Kasumi-1 (cell line): Measurements from ENCODE around the gene MVB12B.

Experiments used
- DNase-seq, 2 experiments: peaks; one replicate each; lab custom pipeline; 2025; lab: John Stamatoyannopoulos, UW

Gene MVB12B

GRCh38 chr9:126407114-126407870, 80.7 kb downstream of the MVB12B start:
- DNase-seq = no peak

GRCh38 chr9:126408004-126408403, 81.4 kb downstream of the MVB12B start:
- DNase-seq = no peak

DNA sequence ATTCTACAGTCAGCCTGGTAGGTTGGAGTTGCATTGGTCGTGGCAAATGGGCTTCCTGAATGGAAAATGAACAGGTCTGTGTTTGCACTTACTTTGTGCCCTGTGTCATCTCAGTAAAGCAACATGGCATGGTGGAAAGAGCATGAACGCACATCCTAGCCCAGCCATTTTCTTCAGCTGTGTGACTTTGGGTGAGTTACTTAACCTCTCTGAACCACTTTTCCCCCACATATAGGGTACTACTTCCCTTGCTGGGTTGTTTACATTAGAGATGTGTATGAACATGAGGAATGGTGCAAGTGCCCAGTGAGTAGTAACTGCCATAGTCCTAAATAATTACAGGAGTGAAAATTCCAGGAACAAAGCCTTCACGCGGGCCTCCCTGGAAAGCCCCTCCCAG, 83.6 kb downstream of the MVB12B start:
- no peak for DNase-seq

GRCh38 chr9:126411225-126411947, 84.8 kb downstream of the MVB12B start:
- DNase-seq = no peak

- DNase-seq = no peak
Measured at GRCh38 chr9:126411948-126412284, 85.3 kb downstream of the MVB12B start.

- no peak for DNase-seq
Measured at GRCh38 chr9:126412905-126413304, 86.3 kb downstream of the MVB12B start.

DNA sequence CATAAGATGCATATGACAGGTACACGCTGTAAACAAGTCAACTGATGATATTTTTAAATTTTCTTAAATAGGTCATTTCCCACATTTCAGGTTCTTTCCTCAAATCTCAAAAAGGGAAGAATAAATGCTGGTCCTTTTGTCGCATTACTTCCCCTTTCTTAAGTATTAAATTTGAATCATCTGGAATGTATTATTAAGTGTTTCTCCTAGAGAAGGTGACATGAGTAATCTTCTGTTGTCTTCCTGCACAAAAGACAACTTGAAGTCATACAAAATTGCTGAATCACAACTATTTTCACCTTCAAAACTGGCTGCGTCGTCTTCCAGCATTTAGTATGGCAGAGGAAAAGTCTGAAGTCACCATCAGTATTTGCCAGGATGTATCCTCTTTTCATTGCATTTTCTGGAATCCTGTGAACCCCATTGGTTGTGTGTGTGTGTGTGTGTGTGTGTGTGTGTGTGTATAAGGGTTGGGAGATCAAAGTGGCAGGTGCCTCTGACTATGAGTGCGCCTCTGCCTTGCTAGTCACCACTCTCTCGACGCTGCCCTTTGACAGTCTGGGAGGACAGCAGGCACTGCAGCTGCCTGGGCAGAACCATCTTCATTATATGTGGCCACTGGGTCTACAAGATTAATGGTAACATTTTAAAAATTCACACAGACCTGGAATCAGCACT, 86.9 kb downstream of the MVB12B start:
- peak in 1 of 2 experiments; percentile 7 for DNase-seq

DNA sequence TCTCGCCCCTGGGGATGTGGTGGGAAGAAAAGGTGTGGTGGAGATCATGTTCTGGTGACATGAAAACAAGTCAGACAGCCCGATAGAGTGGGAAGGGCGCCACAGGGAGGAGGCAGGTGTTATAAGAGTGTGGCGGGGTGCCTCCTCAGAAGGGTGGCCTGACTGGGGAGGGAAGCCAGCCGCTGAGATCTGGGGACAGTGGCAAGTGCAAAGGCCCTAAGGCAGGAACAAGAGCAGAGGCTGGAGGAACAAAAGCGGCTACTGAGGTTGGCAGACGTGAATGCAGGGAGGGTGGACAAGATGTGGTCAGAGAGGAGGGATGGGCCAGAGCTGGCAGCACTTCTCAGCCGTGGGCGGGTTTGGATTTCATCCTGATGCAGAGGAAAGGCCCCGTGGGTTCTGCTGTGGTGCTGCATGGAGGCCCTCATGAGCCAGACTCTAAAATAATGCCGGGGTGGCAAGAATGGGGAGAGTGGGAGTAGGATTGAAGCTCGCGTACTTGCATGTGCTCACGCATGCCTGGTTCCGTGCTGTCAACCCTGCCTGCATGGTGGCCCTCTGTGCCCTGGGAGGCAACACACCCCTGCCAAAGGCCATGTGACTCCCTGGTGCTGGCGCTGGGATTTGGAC, 89.2 kb downstream of the MVB12B start:
- DNase-seq = no peak

- no peak for DNase-seq
Measured at GRCh38 chr9:126417043-126417442, 90.4 kb downstream of the MVB12B start.

DNA sequence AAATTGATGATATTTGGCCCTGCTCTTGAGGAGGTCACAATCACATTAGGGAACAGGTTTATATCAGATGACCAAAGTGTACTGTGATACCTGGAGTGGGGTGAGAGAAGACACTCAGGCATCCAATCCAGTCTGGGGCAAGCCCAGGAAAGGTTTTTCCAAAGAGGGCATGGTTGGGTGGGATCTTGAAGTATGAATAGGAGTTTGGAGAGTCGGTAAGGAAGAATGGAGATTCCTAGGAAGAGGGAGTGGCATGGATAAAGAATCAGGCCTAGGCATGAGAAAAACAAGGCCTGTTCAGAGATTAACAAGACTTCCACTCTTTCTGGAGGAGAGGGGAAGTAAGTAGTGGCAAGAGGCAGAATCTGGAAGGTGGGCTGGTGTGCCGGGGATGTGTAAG, 91.1 kb downstream of the MVB12B start:
- DNase-seq = no peak

- no peak for DNase-seq
Measured at GRCh38 chr9:126418608-126419007, 92.0 kb downstream of the MVB12B start.

GRCh38 chr9:126419475-126419874, 92.8 kb downstream of the MVB12B start:
- no peak for DNase-seq

DNA sequence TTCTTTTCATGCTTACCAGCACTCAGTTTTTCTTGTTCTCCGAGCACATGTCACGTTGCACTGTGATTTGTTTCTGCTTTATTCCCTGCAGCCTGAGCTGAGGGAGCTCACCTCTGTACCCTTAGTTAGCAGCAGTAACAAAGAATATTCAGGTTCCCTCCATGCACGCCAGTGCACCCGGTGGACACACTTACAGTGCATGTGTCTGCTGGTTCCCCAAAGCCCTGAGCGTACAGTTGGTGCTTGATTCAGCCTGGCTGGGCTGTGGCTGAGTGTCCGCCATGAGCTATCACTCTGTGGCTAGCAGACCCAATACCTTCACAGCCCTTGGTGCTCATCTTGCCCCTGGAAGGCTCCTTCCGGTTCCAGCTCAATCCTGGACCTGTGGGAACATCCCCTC, 93.5 kb downstream of the MVB12B start:
- DNase-seq = no peak

GRCh38 chr9:126420643-126421564, 94.3 kb downstream of the MVB12B start:
- no peak for DNase-seq

DNA sequence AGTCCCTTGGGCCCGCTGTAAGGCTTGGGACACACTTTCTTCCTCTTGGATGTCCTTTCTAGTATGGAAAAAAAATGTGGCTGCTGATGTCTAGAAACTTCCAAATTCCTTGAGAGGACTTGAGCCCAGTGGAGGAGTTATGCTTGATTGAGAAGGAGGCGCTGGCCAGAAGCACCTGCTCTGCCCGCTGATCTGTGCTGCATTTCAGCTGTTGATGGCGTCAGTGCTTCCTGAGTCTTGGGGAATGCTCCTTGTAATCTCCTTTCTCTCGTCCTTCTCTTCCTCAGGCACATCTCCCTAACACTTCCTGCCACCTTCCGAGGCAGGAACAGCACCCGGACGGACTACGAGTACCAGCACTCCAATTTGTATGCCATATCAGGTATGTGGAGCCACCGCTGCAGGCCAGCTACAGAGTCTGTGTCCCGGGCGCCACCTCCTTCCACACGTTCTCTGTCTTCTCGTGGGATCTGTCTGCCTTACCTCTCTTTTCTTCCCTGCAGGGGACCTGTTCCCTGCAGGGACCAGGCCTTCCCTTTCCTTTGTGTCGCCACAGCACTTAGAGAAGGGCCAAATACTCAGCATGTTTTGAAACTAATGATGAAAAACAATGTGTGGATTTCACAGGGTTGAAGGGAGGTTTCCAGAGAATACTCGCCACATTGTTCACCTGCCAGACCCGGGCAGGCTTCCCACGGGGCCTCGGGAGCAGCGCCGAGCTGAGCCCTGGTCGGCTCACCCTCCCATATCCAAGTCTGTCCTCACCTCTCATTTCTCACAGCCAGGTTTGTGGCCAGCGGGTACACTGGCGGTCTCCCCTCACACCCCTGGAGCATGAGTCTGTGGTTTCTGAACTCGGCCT, 95.2 kb downstream of the MVB12B start:
- DNase-seq = no peak

- no peak for DNase-seq
Measured at GRCh38 chr9:126423142-126423915, 96.7 kb downstream of the MVB12B start.

DNA sequence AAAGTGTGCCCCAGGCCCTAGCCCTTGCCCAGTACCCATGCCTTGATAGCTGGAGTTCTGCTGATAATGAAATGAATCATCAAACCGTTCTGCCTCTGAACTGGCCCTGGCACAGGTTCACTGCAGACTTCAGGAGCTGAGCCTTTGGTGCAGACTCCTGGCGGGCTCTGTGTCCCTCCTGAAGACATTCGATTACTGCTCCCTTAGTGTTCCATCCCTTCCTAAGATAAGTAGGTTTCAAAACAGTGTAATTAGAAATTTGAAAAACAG, 97.2 kb downstream of the MVB12B start:
- no peak for DNase-seq

DNA sequence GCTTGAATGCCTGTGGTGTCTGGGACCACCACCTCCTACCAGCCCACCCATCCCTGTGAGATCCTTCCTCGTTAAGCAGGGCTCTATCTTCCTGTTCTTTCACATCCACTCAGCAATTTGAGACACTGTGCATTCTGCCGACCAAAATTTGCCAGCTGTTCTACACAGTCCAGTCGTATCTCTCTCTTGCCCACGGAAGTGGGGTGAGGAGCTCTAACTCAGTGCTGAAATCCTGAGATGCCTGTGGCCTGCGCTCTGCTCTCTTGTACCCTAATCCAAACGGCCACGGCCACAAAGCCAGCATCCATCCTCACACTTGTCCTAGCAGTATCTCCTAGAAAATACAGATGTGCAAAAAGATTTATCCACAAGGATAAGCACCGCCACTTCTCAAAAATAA, 97.9 kb downstream of the MVB12B start:
- DNase-seq = no peak

DNA sequence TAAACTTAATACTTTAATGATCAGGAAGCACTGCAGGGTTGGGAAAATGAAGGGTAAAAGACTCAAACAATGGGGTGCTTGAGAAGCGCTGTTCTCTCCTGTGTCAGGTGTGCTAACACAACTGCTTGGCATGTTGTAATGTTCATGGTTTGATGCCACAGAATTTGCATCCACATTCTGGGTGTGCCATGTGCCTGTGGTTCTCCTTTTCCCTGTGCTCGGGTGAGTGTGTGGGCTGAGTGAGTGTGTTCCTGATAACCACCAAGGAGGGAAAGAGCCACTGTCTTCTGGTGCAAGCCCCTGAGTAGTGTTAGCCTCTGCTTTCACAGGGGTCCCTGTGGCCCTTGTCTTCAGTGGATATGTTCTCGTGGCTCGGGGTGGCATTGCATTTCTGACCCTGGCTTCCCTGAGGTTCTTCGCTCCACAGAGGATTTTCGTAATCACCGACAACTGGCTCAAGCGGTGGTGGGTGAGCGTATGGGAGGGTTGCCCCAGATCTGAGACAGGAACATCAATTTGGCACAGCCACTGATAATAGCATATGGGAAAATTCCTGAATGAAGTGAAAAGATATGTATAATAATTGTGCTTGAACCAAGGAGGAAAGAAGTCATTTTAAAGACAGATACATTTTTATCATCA, 102.0 kb downstream of the MVB12B start:
- DNase-seq = no peak

GRCh38 chr9:126429190-126429589, 102.6 kb downstream of the MVB12B start:
- no peak for DNase-seq
